HEK293 (cell line): Measurements from ENCODE around the gene HOXC5.

Experiments used
- CTCF ChIA-PET: fragments of 350-600 bp; formaldehyde crosslinking; extraction: SDS; loops from one replicate; lab custom pipeline; 2021; ENCODE audit warnings: antibody characterized with exemption; lab: Yijun Ruan, JAX
- POLR2A ChIA-PET: fragments of 300-600 bp; formaldehyde crosslinking; extraction: SDS; loops from one replicate; lab custom pipeline; 2020; ENCODE audit warnings: antibody characterized with exemption, inconsistent platforms; lab: Yijun Ruan, JAX
- H3K27ac ChIP-seq: fragments of 200-500 bp; sonication (Bioruptor generic); 2 replicates; pipeline ENCODE4 v1.5.1; 2014; ENCODE audit warnings: low read depth, low read length, control low read depth, inconsistent platforms; ENCODE audit errors: extremely low read depth
- H3K36me3 ChIP-seq, 2 experiments: fragments of 200-500 bp in 1 of 2; sonication (Bioruptor generic) in 1 of 2; 1 replicate in 1 of 2; 2 replicates in 1 of 2; pipeline ENCODE4 v1.5.1; 2014 to 2017; ENCODE audit warnings: inconsistent platforms in 2 of 2, low read length in 2 of 2; ENCODE audit not compliant: control insufficient read depth in 2 of 2, insufficient read depth in 1 of 2
- H3K4me1 ChIP-seq: fragments of 200-500 bp; sonication (Bioruptor generic); 2 replicates; pipeline ENCODE4 v1.5.1; 2014; ENCODE audit warnings: mild to moderate bottlenecking, low read length, inconsistent platforms; ENCODE audit not compliant: control insufficient read depth, insufficient read depth
- H3K4me3 ChIP-seq: 2 replicates; pipeline ENCODE4 v1.5.1; 2011; ENCODE audit warnings: low read depth, mild to moderate bottlenecking, control low read depth, low read length, moderate library complexity
- H3K9me3 ChIP-seq: fragments of 200-500 bp; sonication (Bioruptor generic); 2 replicates; pipeline ENCODE4 v1.5.1; 2014; ENCODE audit warnings: low read depth, low read length, inconsistent platforms; ENCODE audit not compliant: control insufficient read depth, insufficient read depth
- EGR2 ChIP-seq: fragments of 450-650 bp; formaldehyde crosslinking; IDR thresholded peaks from 2 replicates; pipeline ENCODE4 v1.5.1; 2016; ENCODE audit warnings: low read depth, missing biosample characterization, missing genetic modification characterization
- ELK4 ChIP-seq: IDR thresholded peaks from 2 replicates; pipeline ENCODE4 v1.6.1; 2011; ENCODE audit warnings: mild to moderate bottlenecking, low read depth, low read length, borderline replicate concordance
- GLI2 ChIP-seq: fragments of 450-650 bp; formaldehyde crosslinking; IDR thresholded peaks from 2 replicates; pipeline ENCODE4; 2017; ENCODE audit warnings: missing biosample characterization, missing genetic modification characterization, low read depth, borderline replicate concordance
- GLIS1 ChIP-seq: fragments of 450-650 bp; formaldehyde crosslinking; IDR thresholded peaks from 2 replicates; pipeline ENCODE4 v1.5.1; 2016; ENCODE audit warnings: missing biosample characterization, missing genetic modification characterization
- GLIS2 ChIP-seq: fragments of 450-650 bp; formaldehyde crosslinking; IDR thresholded peaks from 2 replicates; pipeline ENCODE4 v1.5.1; 2016; ENCODE audit warnings: missing biosample characterization, missing genetic modification characterization
- IKZF3 ChIP-seq: fragments of 450-650 bp; IDR thresholded peaks from 2 replicates; pipeline ENCODE4 v1.5.0; 2018; ENCODE audit warnings: missing biosample characterization, mild to moderate bottlenecking, missing genetic modification characterization, moderate library complexity
- KLF10 ChIP-seq: fragments of 450-650 bp; IDR thresholded peaks from 2 replicates; pipeline ENCODE4 v1.5.1; 2018; ENCODE audit warnings: missing biosample characterization, mild to moderate bottlenecking, missing genetic modification characterization
- KLF16 ChIP-seq: fragments of 450-650 bp; formaldehyde crosslinking; IDR thresholded peaks from 2 replicates; pipeline ENCODE4 v1.5.1; 2017; ENCODE audit warnings: missing biosample characterization, missing genetic modification characterization
- MYNN ChIP-seq: fragments of 450-650 bp; formaldehyde crosslinking; IDR thresholded peaks from 2 replicates; pipeline ENCODE4 v1.5.1; 2016; ENCODE audit warnings: missing biosample characterization, missing genetic modification characterization, borderline replicate concordance
- PRDM4 ChIP-seq: fragments of 450-650 bp; formaldehyde crosslinking; IDR thresholded peaks from 2 replicates; pipeline ENCODE4 v1.5.1; 2017; ENCODE audit warnings: missing biosample characterization, missing genetic modification characterization
- PRDM6 ChIP-seq: fragments of 450-650 bp; formaldehyde crosslinking; IDR thresholded peaks from 2 replicates; pipeline ENCODE4 v1.5.1; 2017; ENCODE audit warnings: missing biosample characterization, missing genetic modification characterization
- YY2 ChIP-seq: fragments of 450-650 bp; formaldehyde crosslinking; IDR thresholded peaks from 2 replicates; pipeline ENCODE4 v1.5.1; 2016; ENCODE audit warnings: missing biosample characterization, missing genetic modification characterization
- ZBTB8A ChIP-seq: fragments of 450-650 bp; formaldehyde crosslinking; IDR thresholded peaks from 2 replicates; pipeline ENCODE4 v1.5.1; 2016; ENCODE audit warnings: missing biosample characterization, missing genetic modification characterization
- ZFP69B ChIP-seq: fragments of 450-650 bp; formaldehyde crosslinking; IDR thresholded peaks from 2 replicates; pipeline ENCODE4 v1.5.1; 2016; ENCODE audit warnings: missing biosample characterization, missing genetic modification characterization
- ZIC2 ChIP-seq: fragments of 450-650 bp; formaldehyde crosslinking; IDR thresholded peaks from 2 replicates; pipeline ENCODE4 v1.5.1; 2016; ENCODE audit warnings: missing biosample characterization, missing genetic modification characterization
- ZNF157 ChIP-seq: fragments of 450-650 bp; formaldehyde crosslinking; IDR thresholded peaks from 2 replicates; pipeline ENCODE4 v1.5.1; 2016; ENCODE audit warnings: missing biosample characterization, missing genetic modification characterization
- ZNF184 ChIP-seq: fragments of 450-650 bp; IDR thresholded peaks from 2 replicates; pipeline ENCODE4 v1.5.1; 2018; ENCODE audit warnings: missing biosample characterization, mild to moderate bottlenecking, missing genetic modification characterization
- ZNF23 ChIP-seq: fragments of 450-650 bp; formaldehyde crosslinking; IDR thresholded peaks from 2 replicates; pipeline ENCODE4 v1.5.1; 2016; ENCODE audit warnings: missing biosample characterization, missing genetic modification characterization, borderline replicate concordance
- ZNF24 ChIP-seq: fragments of 450-650 bp; formaldehyde crosslinking; IDR thresholded peaks from 2 replicates; pipeline ENCODE4 v1.5.1; 2016; ENCODE audit warnings: missing biosample characterization, missing genetic modification characterization
- ZNF571 ChIP-seq: fragments of 450-650 bp; formaldehyde crosslinking; IDR thresholded peaks from 2 replicates; pipeline ENCODE4 v1.5.0; 2017; ENCODE audit warnings: missing biosample characterization, missing genetic modification characterization
- ZNF830 ChIP-seq: fragments of 450-650 bp; IDR thresholded peaks from 2 replicates; pipeline ENCODE4 v1.5.0; 2018; ENCODE audit warnings: missing biosample characterization, missing genetic modification characterization, low read depth, mild to moderate bottlenecking, moderate library complexity
- ZSCAN4 ChIP-seq: fragments of 450-650 bp; formaldehyde crosslinking; IDR thresholded peaks from 2 replicates; pipeline ENCODE4 v1.5.1; 2017; ENCODE audit warnings: missing biosample characterization, missing genetic modification characterization

HOXC5 gene

GRCh38 chr12:54044425-54045103 lies 11.7 kb downstream of the HOXC5 start:
- no peaks in the 10 kb centered on the region for H3K9me3 ChIP-seq
- no peak overlapping the region for H3K27ac ChIP-seq
- TF ChIP-seq ZNF24 (tag by site-specific recombination) (no peak), MYNN (tag by site-specific recombination) (peak; percentile 53; the same call in 1 of the 2 replicates), ZIC2 (tag by site-specific recombination) (peak; percentile 14; the same call in 1 of the 2 replicates), ZSCAN4 (tag by site-specific recombination) (peak; percentile 58; the same call in 1 of the 2 replicates), GLIS2 (tag by site-specific recombination) (no peak), GLIS1 (0 out of 2 replicates have a peak, but pooled peaks have one; percentile 10), ZNF184 (no peak), EGR2 (tag by site-specific recombination) (no peak), ZNF23 (no peak), KLF16 (tag by site-specific recombination) (no peak), ZBTB8A (peak; percentile 37; the same call in 1 of the 2 replicates), ZNF830 (no peak), PRDM6 (tag by site-specific recombination) (peak; percentile 12; the same call in 1 of the 2 replicates)
- H3K36me3 ChIP-seq = peaks cover 5 to 36% of the 10 kb centered on the region in 2 experiments
- ChIA-PET CTCF (interaction anchor here (0.9 to 2.3 kb wide), 5 partner anchors 8 to 157 kb away, joined by 3 to 10 read pairs (median 4); partner anchors contain the start of gene HOXC5), POLR2A (interaction anchor here (2.0 kb wide), 1 partner anchor 10 kb away, joined by 15 read pairs; the partner anchor contains the start of gene HOXC4)
- peaks cover 54% of the 10 kb centered on the region for H3K4me1 ChIP-seq
- no peak overlapping the region for H3K4me3 ChIP-seq

- H3K36me3 ChIP-seq = peaks cover 7 to 36% of the 10 kb centered on the region in 2 experiments
- no peak overlapping the region for H3K4me3 ChIP-seq
- ChIA-PET CTCF (interaction anchor here (0.7 to 2.3 kb wide), 5 partner anchors 10 to 156 kb away, joined by 4 to 10 read pairs (median 4); partner anchors contain the start of gene HOXC5), POLR2A (interaction anchor here (0.6 to 2.0 kb wide), 2 partner anchors 9 to 28 kb away, joined by 5 to 15 read pairs; partner anchors contain the start of gene HOXC4)
- H3K27ac ChIP-seq = no peak overlapping the region
- H3K9me3 ChIP-seq = no peaks in the 10 kb centered on the region
- TF ChIP-seq KLF10 (tag by site-specific recombination) (no peak), IKZF3 (tag by site-specific recombination) (no peak), ELK4 (no peak), ZFP69B (tag by site-specific recombination) (no peak), ZNF157 (tag by site-specific recombination) (no peak), ZNF830 (no peak), PRDM4 (tag by site-specific recombination) (no peak), GLI2 (tag by site-specific recombination) (no peak), YY2 (tag by site-specific recombination) (no peak), ZNF571 (no peak)
- peaks cover 55% of the 10 kb centered on the region for H3K4me1 ChIP-seq
These were observed 12.6 kb downstream of the HOXC5 start for GRCh38 chr12:54045401-54045800.
